ENCODE results near the gene SLC39A8. TPM values are rescaled to one million over a fixed set of nuclear protein-coding genes. Genes with fewer than 3 reads are reported as not detected.

SLC39A8 gene
- total and polyA plus RNA-seq, 9 of the 15 experiments (the other 6 are each of a cell fraction or from before 2014, with no cell fraction given), result 8.2 to 30.3 (median 25.0) TPM

- ChIA-PET CTCF (ENCODE audit: low intra/inter-chr PET ratio) (no interaction called here), POLR2A (no interaction called here)
- no peaks in the 10 kb centered on the region for H3K9me3 ChIP-seq (replicated peaks; ENCODE audit: control insufficient read depth, insufficient read depth, low read depth, low read length)
- H3K27me3 ChIP-seq (ENCODE audit: control insufficient read depth in 2 of 2, insufficient read depth in 2 of 2, low read length in 2 of 2), result no peaks in the 10 kb centered on the region
- H3K27ac ChIP-seq (ENCODE audit: extremely low read depth, low read depth, low read length), result no peak overlapping the region
- intact Hi-C loops (cut with micrococcal nuclease), result no loop called here
- no peak for ATAC-seq
- DNase-seq (ENCODE audit: extremely low read depth in 1 of 4, low spot score in 3 of 4), result no peak
- H3K9me1 ChIP-seq (ENCODE audit: control insufficient read depth, insufficient read depth, low read length), result no peaks in the 10 kb centered on the region
- H3K9ac ChIP-seq (ENCODE audit: insufficient read depth in 1 of 2, low read depth in 2 of 2, low read length in 2 of 2), result no peak overlapping the region
- H3K79me2 ChIP-seq (ENCODE audit: control insufficient read depth, insufficient read depth, low read length), result no peaks in the 10 kb centered on the region
- in situ Hi-C loops (cut with MboI), result no loop called here
- H3K4me3 ChIP-seq, result no peak overlapping the region
- TF ChIP-seq TAF7 (tag; IDR thresholded peaks at IDR 0.05) (no peak), ZNF175 (CRISPR knock-in tag; IDR thresholded peaks at IDR 0.05; ENCODE audit: low read depth) (no peak), IRF1 (CRISPR knock-in tag; IDR thresholded peaks at IDR 0.05; ENCODE audit: borderline replicate concordance) (no peak), ZBTB11 (CRISPR knock-in tag; IDR thresholded peaks at IDR 0.05) (no peak)
- H4K20me1 ChIP-seq (replicated peaks; ENCODE audit: control insufficient read depth, insufficient read depth, low read length), result 0 out of 2 replicates have a peak, but pooled peaks cover 2% of the 10 kb centered on the region
- H2AFZ ChIP-seq (ENCODE audit: low read depth, low read length), result no peak overlapping the region
- WGBS (ENCODE audit: insufficient coverage, low coverage, missing lambda C conversion rate), result 91% methylated on average over 1 of the region's 1 CpG
- no peaks in the 10 kb centered on the region; a peak in 1 of 5 replicates for H3K4me1 ChIP-seq (replicated peaks in 1 of 2; ENCODE audit: control insufficient read depth in 2 of 2, insufficient read depth in 2 of 2, low read length in 2 of 2)
- no peak overlapping the region for H3K4me2 ChIP-seq (ENCODE audit: insufficient read depth, low read length)
- no peak for FAIRE-seq
- H3K36me3 ChIP-seq (ENCODE audit: control insufficient read depth, insufficient read depth, low read length), result no peaks in the 10 kb centered on the region
- no TSS peak for BruUV-seq (replicated peaks)
Measured at GRCh38 chr4:102328045-102328444, 17.2 kb downstream of the SLC39A8 start.
